Osteocyte (in vitro differentiated cells): Measurements from ENCODE around the gene RBMS3. TPM values are rescaled to one million over a fixed set of nuclear protein-coding genes. Genes with fewer than 3 reads are reported as not detected.

ENCODE experiments used
- DNase-seq: peaks from one replicate; pipeline ENCODE4 v3.0.0; 2021; ENCODE audit warnings: mixed read lengths; ENCODE audit not compliant: unreplicated experiment; ENCODE audit errors: extremely low spot score
- H3K27ac Mint-ChIP-seq: one replicate; pipeline ENCODE4 v1.8.0; 2021; ENCODE audit warnings: mild to moderate bottlenecking, mixed read lengths; ENCODE audit not compliant: unreplicated experiment
- H3K27me3 Mint-ChIP-seq: one replicate; pipeline ENCODE4 v1.8.0; 2021; ENCODE audit warnings: mixed read lengths; ENCODE audit not compliant: unreplicated experiment
- H3K36me3 Mint-ChIP-seq: one replicate; pipeline ENCODE4 v1.8.0; 2021; ENCODE audit warnings: mixed read lengths; ENCODE audit not compliant: unreplicated experiment
- H3K4me1 Mint-ChIP-seq: one replicate; pipeline ENCODE4 v1.8.0; 2021; ENCODE audit warnings: mixed read lengths; ENCODE audit not compliant: unreplicated experiment
- H3K4me3 Mint-ChIP-seq: one replicate; pipeline ENCODE4 v1.8.0; 2021; ENCODE audit warnings: mild to moderate bottlenecking, moderate library complexity, mixed read lengths; ENCODE audit not compliant: unreplicated experiment
- H3K9me3 Mint-ChIP-seq: one replicate; pipeline ENCODE4 v1.8.0; 2021; ENCODE audit warnings: mixed read lengths; ENCODE audit not compliant: unreplicated experiment
- total RNA-seq: library from RNA; stranded (reverse); gene quantifications from 2 replicates; pipeline ENCODE4 v1.2.1, GENCODE V29; 2021
- TF ChIP-seq, protein P1 (sequence below): fragments of 200-600 bp; sonication (generic); IDR thresholded peaks from 2 replicates; pipeline ENCODE4 v1.5.0; 2021; ENCODE audit warnings: antibody characterized with exemption, mild to moderate bottlenecking, moderate library complexity

RBMS3 gene
- total RNA-seq, 1 donor from 2014 or later: 64.2 TPM

GRCh38 chr3:29344154-29344553 is 63.3 kb downstream of the RBMS3 start:
- Mint-ChIP-seq H3K27me3 (no peaks in the 10 kb centered on the region), H3K4me3 (no peak overlapping the region), H3K9me3 (no peaks in the 10 kb centered on the region), H3K36me3 (peaks cover 11% of the 10 kb centered on the region), H3K4me1 (peaks cover 42% of the 10 kb centered on the region), H3K27ac (no peak overlapping the region)
- TF ChIP-seq, protein P1, sequence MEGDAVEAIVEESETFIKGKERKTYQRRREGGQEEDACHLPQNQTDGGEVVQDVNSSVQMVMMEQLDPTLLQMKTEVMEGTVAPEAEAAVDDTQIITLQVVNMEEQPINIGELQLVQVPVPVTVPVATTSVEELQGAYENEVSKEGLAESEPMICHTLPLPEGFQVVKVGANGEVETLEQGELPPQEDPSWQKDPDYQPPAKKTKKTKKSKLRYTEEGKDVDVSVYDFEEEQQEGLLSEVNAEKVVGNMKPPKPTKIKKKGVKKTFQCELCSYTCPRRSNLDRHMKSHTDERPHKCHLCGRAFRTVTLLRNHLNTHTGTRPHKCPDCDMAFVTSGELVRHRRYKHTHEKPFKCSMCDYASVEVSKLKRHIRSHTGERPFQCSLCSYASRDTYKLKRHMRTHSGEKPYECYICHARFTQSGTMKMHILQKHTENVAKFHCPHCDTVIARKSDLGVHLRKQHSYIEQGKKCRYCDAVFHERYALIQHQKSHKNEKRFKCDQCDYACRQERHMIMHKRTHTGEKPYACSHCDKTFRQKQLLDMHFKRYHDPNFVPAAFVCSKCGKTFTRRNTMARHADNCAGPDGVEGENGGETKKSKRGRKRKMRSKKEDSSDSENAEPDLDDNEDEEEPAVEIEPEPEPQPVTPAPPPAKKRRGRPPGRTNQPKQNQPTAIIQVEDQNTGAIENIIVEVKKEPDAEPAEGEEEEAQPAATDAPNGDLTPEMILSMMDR: no peak
- no peak for DNase-seq

DNA sequence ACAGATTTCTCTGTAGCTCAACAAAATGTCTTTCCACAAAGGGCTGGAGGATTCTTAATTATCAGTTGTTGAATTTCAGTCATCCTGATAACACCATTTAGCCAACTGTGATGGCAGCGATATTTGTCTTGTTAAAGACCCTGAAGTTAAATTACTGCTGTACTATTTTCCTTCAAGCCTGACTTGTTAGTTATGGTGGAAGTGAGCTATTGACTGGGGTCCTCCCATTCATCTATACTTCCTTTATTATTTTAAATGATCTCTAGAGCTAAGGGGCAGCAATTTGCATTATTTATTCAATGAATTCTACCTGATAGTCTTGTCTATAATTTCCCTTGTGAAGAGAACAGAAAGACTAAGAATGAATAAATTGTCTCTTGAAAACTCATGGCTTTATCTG is 64.1 kb downstream of the RBMS3 start:
- Mint-ChIP-seq H3K27me3 (no peaks in the 10 kb centered on the region), H3K9me3 (no peaks in the 10 kb centered on the region), H3K36me3 (peaks cover 11% of the 10 kb centered on the region), H3K27ac (no peak overlapping the region), H3K4me3 (no peak overlapping the region), H3K4me1 (peaks cover 48% of the 10 kb centered on the region)
- DNase-seq: no peak
- TF ChIP-seq, protein P1: no peak

DNA sequence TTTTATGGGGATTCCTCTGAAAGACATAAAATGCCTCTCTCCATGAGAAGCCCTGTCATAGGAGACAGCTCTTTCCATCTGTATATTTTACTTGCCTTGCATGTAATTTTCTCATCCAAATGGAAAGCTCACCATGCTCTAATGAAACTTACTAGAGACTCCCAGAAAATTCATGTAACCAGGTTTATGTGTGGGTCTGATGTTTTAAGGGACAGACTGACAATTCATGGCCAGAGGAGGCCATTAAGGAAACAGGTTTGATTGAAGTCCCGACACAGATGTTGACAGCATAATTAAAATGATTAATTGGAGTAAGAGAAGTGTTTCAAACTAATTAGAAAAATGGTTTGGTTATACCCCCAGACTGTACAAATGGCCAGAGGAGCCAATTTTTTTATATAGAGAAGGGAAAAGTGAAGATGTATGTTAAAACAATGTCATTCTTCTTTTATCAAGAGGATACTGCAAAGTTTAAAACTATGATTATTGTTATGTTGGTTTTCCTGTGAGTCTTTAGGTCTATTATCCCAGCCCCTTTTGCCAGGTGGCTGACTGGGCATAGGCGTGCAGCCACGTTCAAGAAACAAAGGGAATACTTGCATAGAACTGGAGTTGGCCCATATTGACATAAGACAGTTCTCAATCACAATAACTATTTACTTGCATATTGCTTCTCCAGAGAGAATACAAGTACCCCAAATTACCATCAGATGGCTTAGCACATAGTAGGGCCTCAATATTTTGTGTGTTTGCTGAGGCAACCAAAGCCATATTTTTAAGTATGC is 64.8 kb downstream of the RBMS3 start:
- DNase-seq: no peak
- H3K4me3 Mint-ChIP-seq: no peak overlapping the region
- H3K4me1 Mint-ChIP-seq: peaks cover 48% of the 10 kb centered on the region
- H3K36me3 Mint-ChIP-seq: peaks cover 11% of the 10 kb centered on the region
- TF ChIP-seq, protein P1: no peak
- peak overlapping the region; percentile 92 for H3K27ac Mint-ChIP-seq
- no peaks in the 10 kb centered on the region for H3K27me3 Mint-ChIP-seq
- no peaks in the 10 kb centered on the region for H3K9me3 Mint-ChIP-seq

DNA sequence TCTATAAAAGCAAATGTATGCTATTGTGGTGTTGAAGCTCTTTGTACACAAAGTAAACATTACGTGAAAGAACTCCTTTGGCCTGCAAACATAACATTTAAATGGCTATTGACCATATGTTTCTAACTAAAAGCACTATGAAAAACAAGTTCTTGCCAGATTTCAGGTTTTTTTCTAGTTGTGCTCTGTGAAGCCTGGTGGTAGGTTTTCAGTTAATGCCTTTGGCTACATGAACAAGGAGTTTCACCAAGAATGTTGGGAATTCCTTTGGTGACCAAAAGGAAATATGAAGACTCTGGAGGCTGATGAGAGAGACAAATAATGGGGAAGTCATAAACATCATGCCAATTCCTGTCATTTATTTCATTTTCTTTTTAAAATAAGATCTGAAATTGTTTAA is 66.0 kb downstream of the RBMS3 start:
- TF ChIP-seq, protein P1: peak; percentile 21
- Mint-ChIP-seq H3K27me3 (no peaks in the 10 kb centered on the region), H3K27ac (peak overlapping the region; percentile 92), H3K9me3 (no peaks in the 10 kb centered on the region), H3K4me3 (no peak overlapping the region), H3K4me1 (peaks cover 51% of the 10 kb centered on the region), H3K36me3 (peaks cover 8% of the 10 kb centered on the region)
- DNase-seq: no peak

DNA sequence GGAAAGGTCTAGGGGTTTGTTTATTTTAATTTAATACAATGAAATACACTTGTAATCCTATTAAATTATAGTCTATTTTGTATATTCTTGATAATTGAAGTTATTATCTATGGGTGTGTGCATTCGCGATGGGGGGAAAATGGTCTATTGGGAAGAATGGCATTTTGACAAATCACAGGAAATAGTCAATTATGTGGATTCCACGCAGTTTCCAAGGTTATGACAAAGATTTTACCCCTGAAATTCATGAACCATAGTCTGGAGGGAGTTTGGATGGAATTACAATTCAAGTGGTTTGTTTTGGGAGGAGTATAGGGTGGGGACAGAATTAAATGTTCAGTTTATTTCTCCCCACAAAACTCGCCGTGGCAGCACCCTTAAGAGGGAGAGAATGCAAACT is 66.5 kb downstream of the RBMS3 start:
- peaks cover 5% of the 10 kb centered on the region for H3K36me3 Mint-ChIP-seq
- H3K9me3 Mint-ChIP-seq: no peaks in the 10 kb centered on the region
- TF ChIP-seq, protein P1: no peak
- DNase-seq: no peak
- H3K27ac Mint-ChIP-seq: peak overlapping the region; percentile 92
- peak overlapping the region; percentile 46 for H3K4me3 Mint-ChIP-seq
- no peaks in the 10 kb centered on the region for H3K27me3 Mint-ChIP-seq
- peaks cover 51% of the 10 kb centered on the region for H3K4me1 Mint-ChIP-seq
